HEK293T (cell line): ENCODE data around the gene TEAD1.

Source experiments
- PKNOX1 ChIP-seq: fragments of 450-650 bp; IDR thresholded peaks from 2 replicates; pipeline ENCODE4 v1.6.1; 2016
- SP1 ChIP-seq: fragments of 450-650 bp; IDR thresholded peaks from 2 replicates; pipeline ENCODE4 v1.6.1; 2017

- TF ChIP-seq SP1, result no peak
- no peak for TF ChIP-seq PKNOX1
These were observed 235.7 kb downstream of the TEAD1 start for GRCh38 chr11:12909879-12910278.
